Measurements from ENCODE around the gene MMP21. TPM values are rescaled to one million over a fixed set of nuclear protein-coding genes. Genes with fewer than 3 reads are reported as not detected.

MMP21 gene
- total RNA-seq, 4 donors from 2014 or later = 0.51 TPM; not detected in 3

GRCh38 chr10:125801574-125801973 lies 26.0 kb upstream of the MMP21 start:
- TF ChIP-seq, protein P1, sequence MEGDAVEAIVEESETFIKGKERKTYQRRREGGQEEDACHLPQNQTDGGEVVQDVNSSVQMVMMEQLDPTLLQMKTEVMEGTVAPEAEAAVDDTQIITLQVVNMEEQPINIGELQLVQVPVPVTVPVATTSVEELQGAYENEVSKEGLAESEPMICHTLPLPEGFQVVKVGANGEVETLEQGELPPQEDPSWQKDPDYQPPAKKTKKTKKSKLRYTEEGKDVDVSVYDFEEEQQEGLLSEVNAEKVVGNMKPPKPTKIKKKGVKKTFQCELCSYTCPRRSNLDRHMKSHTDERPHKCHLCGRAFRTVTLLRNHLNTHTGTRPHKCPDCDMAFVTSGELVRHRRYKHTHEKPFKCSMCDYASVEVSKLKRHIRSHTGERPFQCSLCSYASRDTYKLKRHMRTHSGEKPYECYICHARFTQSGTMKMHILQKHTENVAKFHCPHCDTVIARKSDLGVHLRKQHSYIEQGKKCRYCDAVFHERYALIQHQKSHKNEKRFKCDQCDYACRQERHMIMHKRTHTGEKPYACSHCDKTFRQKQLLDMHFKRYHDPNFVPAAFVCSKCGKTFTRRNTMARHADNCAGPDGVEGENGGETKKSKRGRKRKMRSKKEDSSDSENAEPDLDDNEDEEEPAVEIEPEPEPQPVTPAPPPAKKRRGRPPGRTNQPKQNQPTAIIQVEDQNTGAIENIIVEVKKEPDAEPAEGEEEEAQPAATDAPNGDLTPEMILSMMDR (IDR thresholded peaks at IDR 0.05; ENCODE audit: low read depth) = no peak

DNA sequence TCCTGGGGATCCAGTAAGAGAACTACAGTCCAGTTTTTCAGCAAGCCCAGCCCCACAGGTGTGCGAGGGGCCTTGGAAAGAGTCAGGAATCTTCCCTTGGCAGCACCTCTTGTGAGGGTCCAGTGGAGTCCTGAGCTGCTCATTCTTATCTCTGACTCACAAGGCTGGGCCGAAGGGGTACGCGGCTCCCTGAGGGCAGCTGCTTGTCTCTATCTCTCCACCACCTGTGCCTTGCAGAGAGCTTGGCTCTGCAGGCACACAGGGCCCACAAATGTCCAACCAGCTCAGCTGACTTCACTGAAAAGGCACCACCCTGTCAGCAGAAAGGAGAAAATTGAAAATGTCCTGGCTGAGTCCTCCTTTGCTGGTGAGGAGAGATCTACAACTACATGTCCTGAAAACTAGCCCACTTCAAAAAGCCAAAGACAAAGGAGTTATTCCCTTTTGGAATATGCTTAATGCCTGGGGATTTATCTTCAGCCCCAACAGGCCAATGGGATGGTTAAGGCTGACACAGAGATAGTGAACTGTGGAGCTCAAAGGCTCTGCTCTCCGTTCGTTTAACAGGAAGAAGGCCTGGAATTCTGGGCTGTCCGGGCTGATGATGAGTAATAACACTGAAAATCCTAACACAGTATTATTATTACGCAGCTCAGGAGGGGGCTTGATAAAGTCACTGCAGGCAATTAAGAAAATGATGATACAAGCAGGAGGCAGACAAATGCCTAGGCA lies 24.0 kb upstream of the MMP21 start:
- TF ChIP-seq, protein P1 (IDR thresholded peaks at IDR 0.05; ENCODE audit: low read depth) = no peak

- TF ChIP-seq, protein P1 (IDR thresholded peaks at IDR 0.05; ENCODE audit: low read depth) = no peak
Observed at GRCh38 chr10:125797994-125798662, 22.5 kb upstream of the MMP21 start.

- TF ChIP-seq, protein P1 (IDR thresholded peaks at IDR 0.05; ENCODE audit: low read depth) = no peak
Observed at GRCh38 chr10:125797424-125797823, 21.8 kb upstream of the MMP21 start.

DNA sequence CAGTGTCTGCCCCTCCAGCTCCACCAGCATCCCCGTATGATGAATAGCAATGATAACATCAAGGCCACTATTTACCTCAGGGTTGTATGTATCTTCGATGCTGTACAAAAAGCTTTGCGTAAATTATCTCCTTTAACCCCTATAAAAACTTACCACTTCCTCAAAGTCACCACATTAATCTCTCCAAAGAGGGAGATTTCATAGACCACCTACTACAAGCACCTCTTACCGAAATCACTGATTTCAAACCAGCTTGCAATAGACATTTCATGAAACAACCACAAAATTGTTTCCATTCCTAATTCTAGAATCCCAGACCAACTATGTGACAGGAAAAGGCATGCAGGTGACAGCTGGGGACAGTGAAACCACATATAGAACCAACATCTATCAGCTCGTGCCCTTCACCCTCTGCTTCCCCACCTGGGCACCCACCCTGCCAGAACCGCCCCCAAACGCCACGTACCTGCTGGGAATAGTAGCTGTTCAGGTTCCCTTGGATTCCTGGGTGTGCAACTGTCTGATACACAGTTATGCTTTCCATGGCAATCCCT lies 20.1 kb upstream of the MMP21 start:
- TF ChIP-seq, protein P1 (IDR thresholded peaks at IDR 0.05; ENCODE audit: low read depth) = no peak

- TF ChIP-seq, protein P1 (IDR thresholded peaks at IDR 0.05; ENCODE audit: low read depth) = no peak
Observed at GRCh38 chr10:125795128-125795527, 19.5 kb upstream of the MMP21 start.
